ENCODE data around the gene NLRP9. TPM values are rescaled to one million over a fixed set of nuclear protein-coding genes. Genes with fewer than 3 reads are reported as not detected.
"Not testable (repeated sequence)": the region's sequence is repeated elsewhere in the genome, so short reads cannot be mapped to it uniquely, and the experiment has no call there.

NLRP9 gene
- total and polyA plus RNA-seq, 2 of the 13 experiments (the other 11 are each of a cell fraction or from before 2014, with no cell fraction given) = not detected

- no peak for TF ChIP-seq ZNF496 (CRISPR knock-in tag; IDR thresholded peaks at IDR 0.05; ENCODE audit: insufficient replicate concordance)
- no peak for TF ChIP-seq MEIS1 (CRISPR knock-in tag; IDR thresholded peaks at IDR 0.05; ENCODE audit: borderline replicate concordance)
- no peak for TF ChIP-seq ZBTB3 (CRISPR knock-in tag; IDR thresholded peaks at IDR 0.05; ENCODE audit: borderline replicate concordance, low read depth)
These were observed 28.3 kb upstream of the NLRP9 start (continued) for GRCh38 chr19:55766466-55766865.

GRCh38 chr19:55758797-55759196 is 20.6 kb upstream of the NLRP9 start, which contains the start of gene RFPL4A:
Gene RFPL4A (plus strand): TSS chr19:55759097. CDS start chr19:55761801, 2,704 bp downstream.
- H4K20me1 ChIP-seq (ENCODE audit: insufficient read depth, low read length); H3K9ac ChIP-seq (ENCODE audit: insufficient read depth, low read depth, low read length); ATAC-seq; CTCF ChIA-PET (ENCODE audit: low intra/inter-chr PET ratio, low total read pairs); intact Hi-C loops (cut with micrococcal nuclease; ENCODE audit: unreplicated experiment); H3K4me2 ChIP-seq (ENCODE audit: low read depth, low read length); FAIRE-seq; in situ Hi-C loops (cut with HindIII; ENCODE audit: extremely low pct_ligation_motif_present, low pct_unique_long_range_greater_than_20kb); H3K36me3 ChIP-seq (replicated peaks in 1 of 2; ENCODE audit: control insufficient read depth in 1 of 2, insufficient read depth in 2 of 2, low read length in 2 of 2); DNase-seq (ENCODE audit: low spot score); H3K79me2 ChIP-seq (ENCODE audit: insufficient read depth, low read length); POLR2A ChIA-PET; H3K4me3 ChIP-seq (replicated peaks in 1 of 3; ENCODE audit: insufficient read depth in 1 of 3, low read depth in 2 of 3, low read length in 3 of 3); BruUV-seq (replicated peaks); H3K4me1 ChIP-seq (ENCODE audit: insufficient read depth, low read length); H2AFZ ChIP-seq (ENCODE audit: low read length); H3K9me3 ChIP-seq (ENCODE audit: low read length); H3K27ac ChIP-seq (ENCODE audit: extremely low read length, insufficient read depth, low read length): not testable (repeated sequence)
- WGBS (ENCODE audit: low lambda C conversion rate) = 25% methylated on average over 3 of the region's 3 CpGs
- peaks cover 0 to 22% of the 10 kb centered on the region in 2 experiments; a peak in 3 of 5 replicates for H3K27me3 ChIP-seq (ENCODE audit: control insufficient read depth in 1 of 2, insufficient read depth in 2 of 2, low read length in 2 of 2)

- intact Hi-C loops (cut with micrococcal nuclease; ENCODE audit: unreplicated experiment); H4K20me1 ChIP-seq (ENCODE audit: insufficient read depth, low read length); POLR2A ChIA-PET; BruUV-seq (replicated peaks); H3K4me1 ChIP-seq (ENCODE audit: insufficient read depth, low read length); H2AFZ ChIP-seq (ENCODE audit: low read length); H3K9ac ChIP-seq (ENCODE audit: insufficient read depth, low read depth, low read length); ATAC-seq; H3K4me2 ChIP-seq (ENCODE audit: low read depth, low read length); FAIRE-seq; H3K36me3 ChIP-seq (replicated peaks in 1 of 2; ENCODE audit: control insufficient read depth in 1 of 2, insufficient read depth in 2 of 2, low read length in 2 of 2); H3K4me3 ChIP-seq (replicated peaks in 1 of 3; ENCODE audit: insufficient read depth in 1 of 3, low read depth in 2 of 3, low read length in 3 of 3); H3K9me3 ChIP-seq (ENCODE audit: low read length); H3K27ac ChIP-seq (ENCODE audit: extremely low read length, insufficient read depth, low read length); CTCF ChIA-PET (ENCODE audit: low intra/inter-chr PET ratio, low total read pairs); in situ Hi-C loops (cut with HindIII; ENCODE audit: extremely low pct_ligation_motif_present, low pct_unique_long_range_greater_than_20kb); DNase-seq (ENCODE audit: low spot score); H3K79me2 ChIP-seq (ENCODE audit: insufficient read depth, low read length): not testable (repeated sequence)
- 34% methylated on average over 4 of the region's 4 CpGs for WGBS (ENCODE audit: low lambda C conversion rate)
- peaks cover 0 to 22% of the 10 kb centered on the region in 2 experiments; a peak in 3 of 5 replicates for H3K27me3 ChIP-seq (ENCODE audit: control insufficient read depth in 1 of 2, insufficient read depth in 2 of 2, low read length in 2 of 2)
These were observed 18.6 kb upstream of the NLRP9 start for GRCh38 chr19:55756808-55757207.
